Common myeloid progenitor, CD34-positive (primary cell): ENCODE measurements around the gene FGFRL1.

Experiments used
- CTCF ChIA-PET: fragments of 350-600 bp; sonication (Branson Sonifier 250); formaldehyde crosslinking; loops from one replicate; lab custom pipeline; 2021; ENCODE audit warnings: antibody characterized with exemption; lab: Charles Lee
- POLR2A ChIA-PET: fragments of 350-600 bp; sonication (Branson Sonifier 250); formaldehyde crosslinking; loops from one replicate; lab custom pipeline; 2021; ENCODE audit warnings: antibody characterized with exemption; lab: Charles Lee
- DNase-seq, 3 donors: peaks; one replicate each; pipeline versions ENCODE4 v3.0.0 to v3.0.0-alpha.2; 2013
- H3K27ac ChIP-seq, 2 experiments: 1 replicate in 1 of 2; 2 replicates in 1 of 2; pipeline ENCODE4 v1.7.0; 2013; ENCODE audit warnings: inconsistent platforms in 2 of 2, low read length in 2 of 2, mild to moderate bottlenecking in 2 of 2, low read depth in 1 of 2, moderate library complexity in 1 of 2; ENCODE audit not compliant: severe bottlenecking in 2 of 2, insufficient read depth in 1 of 2, poor library complexity in 1 of 2
- H3K27me3 ChIP-seq, 5 experiments: replicated peaks in 2 of 5; 1 replicate in 3 of 5; 2 replicates in 2 of 5; pipeline versions ENCODE4 v1.6.1 to v1.7.0; 2013; ENCODE audit warnings: low read length in 4 of 5, mild to moderate bottlenecking in 2 of 5, moderate library complexity in 2 of 5, inconsistent platforms in 1 of 5; ENCODE audit not compliant: insufficient read depth in 5 of 5, control insufficient read depth in 4 of 5
- H3K36me3 ChIP-seq, 4 experiments: 1 replicate in 2 of 4; 2 replicates in 2 of 4; pipeline versions ENCODE4 v1.6.1 to v1.7.0; 2013; ENCODE audit warnings: low read length in 3 of 4, control low read depth in 1 of 4, mild to moderate bottlenecking in 1 of 4; ENCODE audit not compliant: control insufficient read depth in 4 of 4, insufficient read depth in 4 of 4
- H3K4me1 ChIP-seq, 4 experiments: 1 replicate in 3 of 4; 2 replicates in 1 of 4; pipeline versions ENCODE4 v1.6.1 to v1.7.1; 2013; ENCODE audit warnings: low read length in 3 of 4, mild to moderate bottlenecking in 3 of 4, control low read depth in 1 of 4, inconsistent platforms in 1 of 4, moderate library complexity in 1 of 4; ENCODE audit not compliant: control insufficient read depth in 4 of 4, insufficient read depth in 4 of 4; ENCODE audit errors: control extremely low read depth in 1 of 4
- H3K4me3 ChIP-seq, 7 experiments: 1 replicate in 4 of 7; 2 replicates in 3 of 7; pipeline versions ENCODE4 v1.5.1 to v1.7.0; 2013; ENCODE audit warnings: mild to moderate bottlenecking in 7 of 7, low read length in 6 of 7, moderate library complexity in 6 of 7, inconsistent platforms in 2 of 7, low read depth in 2 of 7, control low read depth in 1 of 7; ENCODE audit not compliant: insufficient read depth in 4 of 7, control insufficient read depth in 1 of 7; ENCODE audit errors: extremely low read depth in 1 of 7
- H3K9me3 ChIP-seq, 5 experiments: 1 replicate in 4 of 5; 2 replicates in 1 of 5; pipeline versions ENCODE4 v1.6.1 to v1.7.1; 2013; ENCODE audit warnings: low read length in 4 of 5, mild to moderate bottlenecking in 2 of 5, inconsistent platforms in 1 of 5, low read depth in 1 of 5, moderate library complexity in 1 of 5; ENCODE audit not compliant: control insufficient read depth in 4 of 5, insufficient read depth in 2 of 5; ENCODE audit errors: control extremely low read depth in 1 of 5
- WGBS: methylation state at CpG from one replicate; pipeline ENCODE4 v1.1.5; 2013; ENCODE audit not compliant: insufficient coverage; 5-methylcytosine and 5-hydroxymethylcytosine counted together

FGFRL1 gene

GRCh38 chr4:1031956-1032795 lies 20.8 kb downstream of the FGFRL1 start:
- WGBS: 69% methylated on average over 33 of the region's 37 CpGs
- Histone ChIP-seq H3K4me3 (no peak overlapping the region), H3K9me3 (no peaks in the 10 kb centered on the region), H3K27me3 (peaks cover 0 to 29% (median 0%) of the 10 kb centered on the region in 5 experiments), H3K4me1 (no peaks in the 10 kb centered on the region), H3K27ac (no peak overlapping the region), H3K36me3 (no peaks in the 10 kb centered on the region)
- CTCF ChIA-PET: interaction anchor here (0.6 to 1.2 kb wide), 2 partner anchors 20 to 23 kb away, joined by 3 to 4 read pairs; no protein-coding TSS in a partner anchor
- POLR2A ChIA-PET: no interaction called here
- DNase-seq: peak in 1 of 3 donors; percentile 15

- no peak overlapping the region for H3K27ac ChIP-seq
- H3K27me3 ChIP-seq: peaks cover 0 to 29% (median 0%) of the 10 kb centered on the region in 5 experiments
- H3K4me1 ChIP-seq: no peaks in the 10 kb centered on the region
- ChIA-PET CTCF (interaction anchor here (0.6 to 1.2 kb wide), 2 partner anchors 19 to 22 kb away, joined by 3 to 4 read pairs; no protein-coding TSS in a partner anchor), POLR2A (no interaction called here)
- H3K36me3 ChIP-seq: no peaks in the 10 kb centered on the region
- no peaks in the 10 kb centered on the region for H3K9me3 ChIP-seq
- 91% methylated on average over 9 of the region's 10 CpGs for WGBS
- no peak overlapping the region for H3K4me3 ChIP-seq
- no peak for DNase-seq
Measured at GRCh38 chr4:1032861-1033260, 21.4 kb downstream of the FGFRL1 start.

GRCh38 chr4:1033840-1034551 lies 22.6 kb downstream of the FGFRL1 start:
- Histone ChIP-seq H3K9me3 (no peaks in the 10 kb centered on the region), H3K36me3 (no peaks in the 10 kb centered on the region), H3K27ac (no peak overlapping the region), H3K4me1 (no peaks in the 10 kb centered on the region), H3K4me3 (no peak overlapping the region), H3K27me3 (peaks cover 0 to 24% (median 0%) of the 10 kb centered on the region in 5 experiments)
- WGBS: 88% methylated on average over 26 of the region's 35 CpGs
- POLR2A ChIA-PET: no interaction called here
- no peak for DNase-seq
- CTCF ChIA-PET: interaction anchor here (1.1 kb wide), 1 partner anchor 17 kb away, joined by 3 read pairs; no protein-coding TSS in a partner anchor

GRCh38 chr4:1035510-1035909 lies 24.1 kb downstream of the FGFRL1 start:
- CTCF ChIA-PET: no interaction called here

GRCh38 chr4:1036095-1036494 lies 24.7 kb downstream of the FGFRL1 start:
- no peak overlapping the region for H3K27ac ChIP-seq
- ChIA-PET CTCF (no interaction called here), POLR2A (no interaction called here)
- 95% methylated on average over 8 of the region's 15 CpGs for WGBS
- no peak overlapping the region for H3K4me3 ChIP-seq
- H3K36me3 ChIP-seq: no peaks in the 10 kb centered on the region
- no peak for DNase-seq
- peaks cover 0 to 18% (median 1%) of the 10 kb centered on the region in 5 experiments for H3K27me3 ChIP-seq
- H3K9me3 ChIP-seq: no peaks in the 10 kb centered on the region
- no peaks in the 10 kb centered on the region for H3K4me1 ChIP-seq

More at GRCh38 chr4:1035510-1035909, 24.1 kb downstream of the FGFRL1 start:
- POLR2A ChIA-PET: no interaction called here
- no peaks in the 10 kb centered on the region for H3K36me3 ChIP-seq
- no peak overlapping the region for H3K4me3 ChIP-seq
- DNase-seq: no peak
- no peaks in the 10 kb centered on the region for H3K9me3 ChIP-seq
- no peak overlapping the region for H3K27ac ChIP-seq
- peaks cover 0 to 23% (median 0%) of the 10 kb centered on the region in 5 experiments for H3K27me3 ChIP-seq
- no peaks in the 10 kb centered on the region for H3K4me1 ChIP-seq
- 93% methylated on average over 25 of the region's 26 CpGs for WGBS

- H3K4me1 ChIP-seq: no peaks in the 10 kb centered on the region
- 94% methylated on average over 24 of the region's 26 CpGs for WGBS
- no peak overlapping the region for H3K27ac ChIP-seq
- CTCF ChIA-PET: no interaction called here
- peaks cover 0 to 16% (median 4%) of the 10 kb centered on the region in 5 experiments for H3K27me3 ChIP-seq
- H3K4me3 ChIP-seq: no peak overlapping the region
- POLR2A ChIA-PET: no interaction called here
- DNase-seq: no peak
- H3K9me3 ChIP-seq: no peaks in the 10 kb centered on the region
- no peaks in the 10 kb centered on the region for H3K36me3 ChIP-seq
Measured at GRCh38 chr4:1036976-1037810, 25.8 kb downstream of the FGFRL1 start.
